NCI-H774 (cell line): ENCODE measurements around the gene ATP13A5.

ENCODE experiments used
- DNase-seq: peaks from one replicate; lab custom pipeline; 2025; lab: John Stamatoyannopoulos, UW

Gene ATP13A5

GRCh38 chr3:193269343-193270028 lies 109.1 kb downstream of the ATP13A5 start:
- DNase-seq, result no peak

- no peak for DNase-seq
These were observed 115.8 kb downstream of the ATP13A5 start for GRCh38 chr3:193262707-193263106.

GRCh38 chr3:193261970-193262369 lies 116.6 kb downstream of the ATP13A5 start:
- no peak for DNase-seq

- DNase-seq, result no peak
These were observed 124.4 kb downstream of the ATP13A5 start for GRCh38 chr3:193253986-193254660.

- no peak for DNase-seq
These were observed 128.1 kb downstream of the ATP13A5 start for GRCh38 chr3:193250492-193250891.

- no peak for DNase-seq
These were observed 129.6 kb downstream of the ATP13A5 start for GRCh38 chr3:193248848-193249468.

GRCh38 chr3:193243571-193243970 lies 135.0 kb downstream of the ATP13A5 start:
- DNase-seq, result no peak

GRCh38 chr3:193241716-193242115 lies 136.8 kb downstream of the ATP13A5 start:
- DNase-seq, result no peak

GRCh38 chr3:193240850-193241706 lies 137.5 kb downstream of the ATP13A5 start, which contains the start of gene PLAAT1:
PLAAT1 (plus strand) TSS chr3:193241222; CDS start chr3:193255651, 14,429 bp downstream.
- peak; percentile 98 for DNase-seq

GRCh38 chr3:193240436-193240849 lies 138.1 kb downstream of the ATP13A5 start:
- DNase-seq, result no peak

GRCh38 chr3:193237030-193237429 lies 141.5 kb downstream of the ATP13A5 start:
- no peak for DNase-seq

GRCh38 chr3:193236599-193236998 lies 142.0 kb downstream of the ATP13A5 start:
- DNase-seq, result no peak

- DNase-seq, result no peak
These were observed 147.4 kb downstream of the ATP13A5 start for GRCh38 chr3:193231201-193231600.

GRCh38 chr3:193230610-193231009 lies 147.9 kb downstream of the ATP13A5 start:
- DNase-seq, result no peak

- no peak for DNase-seq
These were observed 148.6 kb downstream of the ATP13A5 start for GRCh38 chr3:193229851-193230420.

- DNase-seq, result no peak
These were observed 150.3 kb downstream of the ATP13A5 start for GRCh38 chr3:193228206-193228605.

GRCh38 chr3:193225302-193226125 lies 153.0 kb downstream of the ATP13A5 start:
- no peak for DNase-seq
